Measurements from ENCODE around the gene CRYAB. TPM values are rescaled to one million over a fixed set of nuclear protein-coding genes. Genes with fewer than 3 reads are reported as not detected.

CRYAB gene
- total RNA-seq, 2 experiments from 2014 or later = not detected

DNA sequence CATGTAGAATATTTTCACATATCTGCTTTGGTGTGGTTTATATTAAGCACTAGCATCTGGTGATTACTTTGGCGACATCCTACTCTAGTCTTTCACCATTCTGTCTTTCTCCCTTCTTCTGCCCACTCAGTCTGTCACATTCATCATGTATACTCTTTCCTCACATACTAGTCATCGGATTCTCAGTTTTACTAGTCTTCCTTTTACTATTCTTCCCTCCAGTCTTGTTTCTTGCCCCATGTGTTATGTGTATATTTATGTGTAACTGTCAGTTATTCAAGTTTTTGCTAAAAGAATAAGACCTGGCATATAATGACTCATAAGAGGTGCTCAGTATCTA is 21.0 kb upstream of the CRYAB start:
- CTCF ChIA-PET = interaction anchor here (0.6 to 3.0 kb wide), 4 partner anchors 9 to 315 kb away, joined by 3 to 12 read pairs (median 6); no protein-coding TSS in a partner anchor
- H3K9me3 Mint-ChIP-seq = no peaks in the 10 kb centered on the region
- no peak overlapping the region for H3K27ac ChIP-seq (ENCODE audit: low read depth in 1 of 2, low read length in 2 of 2)
- no peak overlapping the region for H3K27ac Mint-ChIP-seq
- no peak for ATAC-seq (ENCODE audit: poor library complexity)
- no peaks in the 10 kb centered on the region for H3K27me3 ChIP-seq (ENCODE audit: control insufficient read depth in 1 of 2, insufficient read depth in 2 of 2, low read length in 2 of 2)
- TF ChIP-seq, protein P1, sequence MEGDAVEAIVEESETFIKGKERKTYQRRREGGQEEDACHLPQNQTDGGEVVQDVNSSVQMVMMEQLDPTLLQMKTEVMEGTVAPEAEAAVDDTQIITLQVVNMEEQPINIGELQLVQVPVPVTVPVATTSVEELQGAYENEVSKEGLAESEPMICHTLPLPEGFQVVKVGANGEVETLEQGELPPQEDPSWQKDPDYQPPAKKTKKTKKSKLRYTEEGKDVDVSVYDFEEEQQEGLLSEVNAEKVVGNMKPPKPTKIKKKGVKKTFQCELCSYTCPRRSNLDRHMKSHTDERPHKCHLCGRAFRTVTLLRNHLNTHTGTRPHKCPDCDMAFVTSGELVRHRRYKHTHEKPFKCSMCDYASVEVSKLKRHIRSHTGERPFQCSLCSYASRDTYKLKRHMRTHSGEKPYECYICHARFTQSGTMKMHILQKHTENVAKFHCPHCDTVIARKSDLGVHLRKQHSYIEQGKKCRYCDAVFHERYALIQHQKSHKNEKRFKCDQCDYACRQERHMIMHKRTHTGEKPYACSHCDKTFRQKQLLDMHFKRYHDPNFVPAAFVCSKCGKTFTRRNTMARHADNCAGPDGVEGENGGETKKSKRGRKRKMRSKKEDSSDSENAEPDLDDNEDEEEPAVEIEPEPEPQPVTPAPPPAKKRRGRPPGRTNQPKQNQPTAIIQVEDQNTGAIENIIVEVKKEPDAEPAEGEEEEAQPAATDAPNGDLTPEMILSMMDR (IDR thresholded peaks at IDR 0.05) = no peak
- no peak overlapping the region for H3K4me3 Mint-ChIP-seq
- POLR2A ChIA-PET = no interaction called here
- intact Hi-C loops (cut with DNase I, micrococcal nuclease) = loop anchor here in 1 of 2 experiments (1.0 kb wide), 1 partner anchor 49 kb away; no protein-coding TSS in a partner anchor
- DNase-seq = no peak
- no peaks in the 10 kb centered on the region for H3K27me3 Mint-ChIP-seq
- peaks cover 24% of the 10 kb centered on the region for H3K4me1 Mint-ChIP-seq (ENCODE audit: low read depth)
- no peaks in the 10 kb centered on the region for H3K36me3 Mint-ChIP-seq (ENCODE audit: low read depth)
- H3K9me3 ChIP-seq (ENCODE audit: control insufficient read depth in 1 of 2, insufficient read depth in 1 of 2, low read length in 2 of 2) = no peaks in the 10 kb centered on the region
- H3K4me3 ChIP-seq (ENCODE audit: low read length) = no peak overlapping the region
- peaks cover 22% of the 10 kb centered on the region for H3K4me1 ChIP-seq (ENCODE audit: insufficient read depth, low read length)
- H3K36me3 ChIP-seq (ENCODE audit: insufficient read depth, low read length) = no peaks in the 10 kb centered on the region

GRCh38 chr11:111930472-111930871 is 18.9 kb upstream of the CRYAB start:
- TF ChIP-seq, protein P1 (IDR thresholded peaks at IDR 0.05) = no peak
- H3K4me3 Mint-ChIP-seq = no peak overlapping the region
- Histone ChIP-seq H3K9me3 (ENCODE audit: control insufficient read depth in 1 of 2, insufficient read depth in 1 of 2, low read length in 2 of 2) (no peaks in the 10 kb centered on the region), H3K27me3 (ENCODE audit: control insufficient read depth in 1 of 2, insufficient read depth in 2 of 2, low read length in 2 of 2) (no peaks in the 10 kb centered on the region), H3K4me1 (ENCODE audit: insufficient read depth, low read length) (peaks cover 24% of the 10 kb centered on the region), H3K36me3 (ENCODE audit: insufficient read depth, low read length) (no peaks in the 10 kb centered on the region), H3K27ac (ENCODE audit: low read depth in 1 of 2, low read length in 2 of 2) (no peak overlapping the region), H3K4me3 (ENCODE audit: low read length) (no peak overlapping the region)
- no peak overlapping the region for H3K27ac Mint-ChIP-seq
- no peaks in the 10 kb centered on the region for H3K36me3 Mint-ChIP-seq (ENCODE audit: low read depth)
- H3K4me1 Mint-ChIP-seq (ENCODE audit: low read depth) = peaks cover 27% of the 10 kb centered on the region
- DNase-seq = no peak
- CTCF ChIA-PET = interaction anchor here (3.0 kb wide), 1 partner anchor 52 kb away, joined by 12 read pairs; no protein-coding TSS in a partner anchor
- H3K9me3 Mint-ChIP-seq = no peaks in the 10 kb centered on the region
- no peaks in the 10 kb centered on the region for H3K27me3 Mint-ChIP-seq
- ATAC-seq (ENCODE audit: poor library complexity) = no peak
- POLR2A ChIA-PET = no interaction called here
- intact Hi-C loops (cut with DNase I, micrococcal nuclease) = no loop called here

- POLR2A ChIA-PET = interaction anchor here (0.5 to 2.3 kb wide), 18 partner anchors 10 to 1387 kb away, joined by 3 to 49 read pairs (median 4); partner anchors contain the start of genes ALG9, CFAP68, DIXDC1 and FDXACB1
- peaks cover 20% of the 10 kb centered on the region for H3K4me1 Mint-ChIP-seq (ENCODE audit: low read depth)
- Histone ChIP-seq H3K9me3 (ENCODE audit: control insufficient read depth in 1 of 2, insufficient read depth in 1 of 2, low read length in 2 of 2) (no peaks in the 10 kb centered on the region), H3K27me3 (ENCODE audit: control insufficient read depth in 1 of 2, insufficient read depth in 2 of 2, low read length in 2 of 2) (no peaks in the 10 kb centered on the region), H3K4me1 (ENCODE audit: insufficient read depth, low read length) (peaks cover 18% of the 10 kb centered on the region), H3K36me3 (ENCODE audit: insufficient read depth, low read length) (no peaks in the 10 kb centered on the region), H3K27ac (ENCODE audit: low read depth in 1 of 2, low read length in 2 of 2) (peak overlapping the region; percentile 60 to 79), H3K4me3 (ENCODE audit: low read length) (peak overlapping the region; percentile 80)
- H3K4me3 Mint-ChIP-seq = peak overlapping the region; percentile 90
- DNase-seq (peak; percentile 88 to 98 (median 96)), ATAC-seq (ENCODE audit: poor library complexity) (peak; percentile 89)
- intact Hi-C loops (cut with DNase I, micrococcal nuclease) = loop anchor here (1.0 to 5.0 kb wide), 8 partner anchors 47 to 1386 kb away; partner anchors contain the start of genes CFAP68 (in 2 of the 2), FDXACB1 (in 2 of the 2), NKAPD1 (in 1 of the 2) and PIH1D2 (in 1 of the 2)
- peak overlapping the region; percentile 92 for H3K27ac Mint-ChIP-seq
- H3K36me3 Mint-ChIP-seq (ENCODE audit: low read depth) = no peaks in the 10 kb centered on the region
- CTCF ChIA-PET = interaction anchor here (0.7 to 1.9 kb wide), 8 partner anchors 11 to 354 kb away, joined by 3 to 8 read pairs (median 5); partner anchors contain the start of gene ALG9
- H3K27me3 Mint-ChIP-seq = no peaks in the 10 kb centered on the region
- no peaks in the 10 kb centered on the region for H3K9me3 Mint-ChIP-seq
- TF ChIP-seq, protein P1 (IDR thresholded peaks at IDR 0.05) = no peak
Measured at GRCh38 chr11:111926505-111927391, 15.2 kb upstream of the CRYAB start.
